Activated T-cell treated with anti-CD3 and anti-CD28 coated beads, Interleukin-2, amount 50 U/mL, for 24 hours (primary cell): ENCODE data around the gene REXO4.

Source experiments
- DNase-seq: peaks from one replicate; pipeline ENCODE4 v3.0.0-alpha.2; 2020
- H3K27ac Mint-ChIP-seq: 2 replicates; pipeline ENCODE4 v1.8.0; 2020; ENCODE audit warnings: mild to moderate bottlenecking, mixed read lengths
- H3K27me3 Mint-ChIP-seq: 2 replicates; pipeline ENCODE4 v1.8.0; 2020; ENCODE audit warnings: mixed read lengths
- H3K36me3 Mint-ChIP-seq: 2 replicates; pipeline ENCODE4 v1.8.0; 2020; ENCODE audit warnings: low read depth, mixed read lengths
- H3K4me1 Mint-ChIP-seq: 2 replicates; pipeline ENCODE4 v1.8.0; 2020; ENCODE audit warnings: low read depth, mixed read lengths
- H3K4me3 Mint-ChIP-seq: 2 replicates; pipeline ENCODE4 v1.8.0; 2020; ENCODE audit warnings: mild to moderate bottlenecking, moderate library complexity, mixed read lengths
- H3K9me3 Mint-ChIP-seq: 2 replicates; pipeline ENCODE4 v1.8.0; 2020; ENCODE audit warnings: mixed read lengths

Gene REXO4

GRCh38 chr9:133420392-133420827, 2.6 kb upstream of the REXO4 start:
- H3K36me3 Mint-ChIP-seq: peaks cover 29% of the 10 kb centered on the region
- H3K4me1 Mint-ChIP-seq: peaks cover 49% of the 10 kb centered on the region
- no peak overlapping the region for H3K4me3 Mint-ChIP-seq
- H3K27ac Mint-ChIP-seq: peak overlapping the region; percentile 59
- H3K27me3 Mint-ChIP-seq: peaks cover 4% of the 10 kb centered on the region
- no peak for DNase-seq
- H3K9me3 Mint-ChIP-seq: no peaks in the 10 kb centered on the region

- H3K9me3 Mint-ChIP-seq: no peaks in the 10 kb centered on the region
- no peak for DNase-seq
- H3K36me3 Mint-ChIP-seq: peaks cover 43% of the 10 kb centered on the region
- peak overlapping the region; percentile 94 for H3K27ac Mint-ChIP-seq
- peaks cover 62% of the 10 kb centered on the region for H3K4me1 Mint-ChIP-seq
- H3K27me3 Mint-ChIP-seq: no peaks in the 10 kb centered on the region
- H3K4me3 Mint-ChIP-seq: peak overlapping the region; percentile 91
Observed at GRCh38 chr9:133419005-133419404, 1.2 kb upstream of the REXO4 start.

- DNase-seq: no peak
- peak overlapping the region; percentile 91 for H3K4me3 Mint-ChIP-seq
- peak overlapping the region; percentile 94 for H3K27ac Mint-ChIP-seq
- H3K4me1 Mint-ChIP-seq: peaks cover 46% of the 10 kb centered on the region
- no peaks in the 10 kb centered on the region for H3K9me3 Mint-ChIP-seq
- peaks cover 78% of the 10 kb centered on the region for H3K36me3 Mint-ChIP-seq
- H3K27me3 Mint-ChIP-seq: no peaks in the 10 kb centered on the region
Observed at GRCh38 chr9:133415170-133415569, 2.6 kb downstream of the REXO4 start.

- no peak overlapping the region for H3K4me3 Mint-ChIP-seq
- H3K9me3 Mint-ChIP-seq: no peaks in the 10 kb centered on the region
- peaks cover 18% of the 10 kb centered on the region for H3K4me1 Mint-ChIP-seq
- peaks cover 88% of the 10 kb centered on the region for H3K36me3 Mint-ChIP-seq
- no peak for DNase-seq
- H3K27ac Mint-ChIP-seq: no peak overlapping the region
- no peaks in the 10 kb centered on the region for H3K27me3 Mint-ChIP-seq
Observed at GRCh38 chr9:133408042-133408441, 9.8 kb downstream of the REXO4 start.

GRCh38 chr9:133406480-133407307, 11.1 kb downstream of the REXO4 start:
- H3K4me3 Mint-ChIP-seq: no peak overlapping the region
- DNase-seq: peak; percentile 87
- peaks cover 18% of the 10 kb centered on the region for H3K4me1 Mint-ChIP-seq
- H3K27ac Mint-ChIP-seq: peak overlapping the region; percentile 92
- no peaks in the 10 kb centered on the region for H3K9me3 Mint-ChIP-seq
- H3K36me3 Mint-ChIP-seq: peaks cover 79% of the 10 kb centered on the region
- H3K27me3 Mint-ChIP-seq: no peaks in the 10 kb centered on the region

- Mint-ChIP-seq H3K27ac (peak overlapping the region; percentile 44), H3K4me1 (peaks cover 18% of the 10 kb centered on the region), H3K9me3 (no peaks in the 10 kb centered on the region), H3K36me3 (peaks cover 74% of the 10 kb centered on the region), H3K4me3 (no peak overlapping the region), H3K27me3 (no peaks in the 10 kb centered on the region)
- no peak for DNase-seq
Observed at GRCh38 chr9:133405508-133406438, 12.0 kb downstream of the REXO4 start.

- Mint-ChIP-seq H3K9me3 (no peaks in the 10 kb centered on the region), H3K27ac (peak overlapping the region; percentile 37), H3K36me3 (peaks cover 67% of the 10 kb centered on the region), H3K27me3 (no peaks in the 10 kb centered on the region), H3K4me3 (no peak overlapping the region), H3K4me1 (peaks cover 18% of the 10 kb centered on the region)
- no peak for DNase-seq
Observed at GRCh38 chr9:133404454-133405002, 13.3 kb downstream of the REXO4 start.

GRCh38 chr9:133403766-133404453, 13.9 kb downstream of the REXO4 start:
- Mint-ChIP-seq H3K36me3 (peaks cover 61% of the 10 kb centered on the region), H3K4me3 (no peak overlapping the region), H3K27ac (peak overlapping the region; percentile 37), H3K9me3 (no peaks in the 10 kb centered on the region), H3K27me3 (no peaks in the 10 kb centered on the region), H3K4me1 (peaks cover 18% of the 10 kb centered on the region)
- DNase-seq: peak; percentile 70

GRCh38 chr9:133402689-133403088, 15.1 kb downstream of the REXO4 start:
- Mint-ChIP-seq H3K4me1 (peaks cover 17% of the 10 kb centered on the region), H3K27ac (peak overlapping the region; percentile 40), H3K4me3 (no peak overlapping the region), H3K27me3 (no peaks in the 10 kb centered on the region), H3K36me3 (peaks cover 50% of the 10 kb centered on the region), H3K9me3 (no peaks in the 10 kb centered on the region)
- no peak for DNase-seq

- no peak for DNase-seq
- H3K9me3 Mint-ChIP-seq: no peaks in the 10 kb centered on the region
- H3K4me1 Mint-ChIP-seq: peaks cover 6% of the 10 kb centered on the region
- H3K36me3 Mint-ChIP-seq: peaks cover 39% of the 10 kb centered on the region
- H3K27me3 Mint-ChIP-seq: no peaks in the 10 kb centered on the region
- no peak overlapping the region for H3K4me3 Mint-ChIP-seq
- peak overlapping the region; percentile 47 for H3K27ac Mint-ChIP-seq
Observed at GRCh38 chr9:133401588-133401987, 16.2 kb downstream of the REXO4 start.

GRCh38 chr9:133400292-133400691, 17.5 kb downstream of the REXO4 start:
- H3K27me3 Mint-ChIP-seq: no peaks in the 10 kb centered on the region
- H3K4me1 Mint-ChIP-seq: peaks cover 4% of the 10 kb centered on the region
- no peaks in the 10 kb centered on the region for H3K9me3 Mint-ChIP-seq
- no peak for DNase-seq
- no peak overlapping the region for H3K27ac Mint-ChIP-seq
- peaks cover 26% of the 10 kb centered on the region for H3K36me3 Mint-ChIP-seq
- H3K4me3 Mint-ChIP-seq: no peak overlapping the region

- H3K27ac Mint-ChIP-seq: no peak overlapping the region
- H3K4me1 Mint-ChIP-seq: no peaks in the 10 kb centered on the region
- no peak overlapping the region for H3K4me3 Mint-ChIP-seq
- DNase-seq: no peak
- no peaks in the 10 kb centered on the region for H3K9me3 Mint-ChIP-seq
- peaks cover 11% of the 10 kb centered on the region for H3K36me3 Mint-ChIP-seq
- no peaks in the 10 kb centered on the region for H3K27me3 Mint-ChIP-seq
Observed at GRCh38 chr9:133397895-133398294, 19.9 kb downstream of the REXO4 start.

- no peak for DNase-seq
- Mint-ChIP-seq H3K27me3 (no peaks in the 10 kb centered on the region), H3K4me3 (no peak overlapping the region), H3K9me3 (no peaks in the 10 kb centered on the region), H3K4me1 (no peaks in the 10 kb centered on the region), H3K27ac (no peak overlapping the region), H3K36me3 (peaks cover 8% of the 10 kb centered on the region)
Observed at GRCh38 chr9:133397370-133397769, 20.4 kb downstream of the REXO4 start.

GRCh38 chr9:133396952-133397351, 20.9 kb downstream of the REXO4 start:
- Mint-ChIP-seq H3K4me1 (no peaks in the 10 kb centered on the region), H3K36me3 (peaks cover 7% of the 10 kb centered on the region), H3K4me3 (no peak overlapping the region), H3K27me3 (no peaks in the 10 kb centered on the region), H3K9me3 (no peaks in the 10 kb centered on the region), H3K27ac (no peak overlapping the region)
- DNase-seq: no peak
